PC-9 (cell line): Measurements from ENCODE around the gene INS. TPM values are rescaled to one million over a fixed set of nuclear protein-coding genes. Genes with fewer than 3 reads are reported as not detected.
A peak's percentile ranks its signal among the peaks of the same experiment; 100 is the strongest.

Experiments
- BruUV-seq: library from RNA; stranded (reverse); fragments of 400-500 nt; replicated peaks from 2 replicates; lab custom pipeline; 2021; lab: Mats Ljungman, UMichigan
- CTCF ChIA-PET: fragments of 300-600 bp; sonication (Branson Sonifier 250); formaldehyde crosslinking; loops from one replicate; lab custom pipeline; 2022; ENCODE audit warnings: antibody characterized with exemption; lab: Charles Lee
- POLR2A ChIA-PET: fragments of 300-600 bp; sonication (Branson Sonifier 250); formaldehyde crosslinking; loops from one replicate; lab custom pipeline; 2022; ENCODE audit warnings: antibody characterized with exemption; ENCODE audit not compliant: unreplicated experiment; lab: Charles Lee
- DNase-seq, 2 experiments: peaks; one replicate each; pipeline versions ENCODE4 v3.0.0 to v3.0.0-alpha.2; 2015 to 2022; ENCODE audit warnings: mixed read lengths in 1 of 2
- H2AFZ ChIP-seq: fragments of 200-600 bp; sonication (generic); 2 replicates; pipeline ENCODE4 v1.8.1; 2017; ENCODE audit warnings: antibody characterized with exemption
- H3F3A ChIP-seq: fragments of 200-600 bp; sonication (generic); 2 replicates; pipeline ENCODE4 v1.8.1; 2017; ENCODE audit warnings: antibody characterized with exemption, mild to moderate bottlenecking, low read depth; ENCODE audit not compliant: insufficient read depth
- H3K27ac ChIP-seq: fragments of 200-600 bp; sonication (generic); 2 replicates; pipeline ENCODE4 v1.6.1; 2016; ENCODE audit warnings: mixed run types
- H3K27me3 ChIP-seq: fragments of 200-600 bp; sonication (generic); 2 replicates; pipeline ENCODE4 v1.6.1; 2016; ENCODE audit warnings: low read depth, mixed run types; ENCODE audit not compliant: insufficient read depth
- H3K36me3 ChIP-seq: fragments of 200-600 bp; sonication (generic); 2 replicates; pipeline ENCODE4 v1.6.1; 2016; ENCODE audit warnings: low read depth, mixed run types
- H3K4me1 ChIP-seq: fragments of 200-600 bp; sonication (generic); replicated peaks from 2 replicates; pipeline ENCODE4 v1.6.1; 2016; ENCODE audit warnings: mixed run types; ENCODE audit not compliant: insufficient read depth
- H3K4me2 ChIP-seq: fragments of 200-600 bp; sonication (generic); 2 replicates; pipeline ENCODE4 v1.6.1; 2017; ENCODE audit warnings: mixed run types
- H3K4me3 ChIP-seq: fragments of 200-600 bp; sonication (generic); 2 replicates; pipeline ENCODE4 v1.6.1; 2016; ENCODE audit warnings: mixed run types
- H3K79me2 ChIP-seq: fragments of 200-600 bp; sonication (generic); 2 replicates; pipeline ENCODE4 v1.6.1; 2017; ENCODE audit warnings: low read depth, mixed run types
- H3K9me2 ChIP-seq: fragments of 200-600 bp; sonication (generic); 2 replicates; pipeline ENCODE4 v1.8.1; 2017; ENCODE audit warnings: mild to moderate bottlenecking; ENCODE audit not compliant: insufficient read depth
- H3K9me3 ChIP-seq: fragments of 200-600 bp; sonication (generic); 2 replicates; pipeline ENCODE4 v1.8.1; 2016; ENCODE audit warnings: low read depth; ENCODE audit not compliant: insufficient read depth
- H4K20me1 ChIP-seq: fragments of 200-600 bp; sonication (generic); 2 replicates; pipeline ENCODE4 v1.8.1; 2017; ENCODE audit not compliant: insufficient read depth
- EZH2 ChIP-seq: fragments of 200-600 bp; sonication (generic); IDR thresholded peaks from 2 replicates; pipeline ENCODE4 v1.8.0; 2017; ENCODE audit warnings: antibody characterized with exemption, low read depth
- intact Hi-C: fragments of 100-400 bp; cut with micrococcal nuclease; formaldehyde crosslinking; loops from one replicate; pipeline ENCODE4 v1.10.0; 2022; ENCODE audit not compliant: unreplicated experiment
- total RNA-seq: library from RNA; stranded (reverse); gene quantifications from 2 replicates; pipeline ENCODE4 v1.2.3, GENCODE V29; 2021
- TF ChIP-seq, protein P1 (sequence below): fragments of 200-600 bp; sonication (generic); conservative IDR thresholded peaks from 2 replicates; pipeline ENCODE4 v1.6.1; 2017; ENCODE audit warnings: mixed run types, antibody characterized with exemption, mild to moderate bottlenecking, moderate library complexity

INS gene
- total RNA-seq, 1 experiment from 2014 or later: not detected

DNA sequence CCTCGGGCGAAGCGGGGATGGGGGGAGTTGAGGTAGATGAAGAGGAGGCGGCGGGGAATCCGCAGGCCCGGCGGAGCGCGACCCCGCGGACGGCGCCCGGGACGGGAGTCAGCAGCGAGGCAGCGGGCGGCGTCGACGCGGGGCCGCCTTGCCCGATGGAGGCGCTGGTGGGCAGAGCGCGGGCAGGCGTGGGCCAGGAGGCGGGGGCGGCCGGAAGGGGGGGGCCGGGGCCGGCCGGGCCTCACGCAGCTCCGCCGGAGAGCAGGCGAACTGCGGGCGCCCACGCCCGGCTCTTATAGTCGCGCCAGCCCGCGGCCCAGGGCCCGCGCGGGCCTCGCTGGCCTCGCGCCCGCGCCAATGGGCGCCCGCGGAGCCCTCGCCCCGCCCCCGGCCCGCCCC lies 21.9 kb downstream of the INS start, which contains the start of gene IGF2:
Gene IGF2 (minus strand): TSS at position 267 of the 399 bp plus-strand sequence. CDS start 3,866 bp downstream, outside the sequence.
- ChIA-PET POLR2A (no interaction called here), CTCF (no interaction called here)
- Histone ChIP-seq H3K27me3 (peaks cover 7% of the 10 kb centered on the region), H4K20me1 (no peaks in the 10 kb centered on the region), H3K36me3 (no peaks in the 10 kb centered on the region), H3K9me2 (no peaks in the 10 kb centered on the region), H3K4me2 (peak within 1 kb of the TSS; percentile 59; the same call in 1 of the 2 replicates), H3K9me3 (no peaks in the 10 kb centered on the region), H3K4me1 (peaks cover 13% of the 10 kb centered on the region), H3K4me3 (no peak within 1 kb of the TSS), H2AFZ (no peak within 1 kb of the TSS), H3F3A (peaks cover 16% of the 10 kb centered on the region), H3K79me2 (no peaks in the 10 kb centered on the region), H3K27ac (no peak within 1 kb of the TSS)
- intact Hi-C loops: no loop called here
- BruUV-seq: no TSS peak
- no peak for DNase-seq
- TF ChIP-seq, protein P1, sequence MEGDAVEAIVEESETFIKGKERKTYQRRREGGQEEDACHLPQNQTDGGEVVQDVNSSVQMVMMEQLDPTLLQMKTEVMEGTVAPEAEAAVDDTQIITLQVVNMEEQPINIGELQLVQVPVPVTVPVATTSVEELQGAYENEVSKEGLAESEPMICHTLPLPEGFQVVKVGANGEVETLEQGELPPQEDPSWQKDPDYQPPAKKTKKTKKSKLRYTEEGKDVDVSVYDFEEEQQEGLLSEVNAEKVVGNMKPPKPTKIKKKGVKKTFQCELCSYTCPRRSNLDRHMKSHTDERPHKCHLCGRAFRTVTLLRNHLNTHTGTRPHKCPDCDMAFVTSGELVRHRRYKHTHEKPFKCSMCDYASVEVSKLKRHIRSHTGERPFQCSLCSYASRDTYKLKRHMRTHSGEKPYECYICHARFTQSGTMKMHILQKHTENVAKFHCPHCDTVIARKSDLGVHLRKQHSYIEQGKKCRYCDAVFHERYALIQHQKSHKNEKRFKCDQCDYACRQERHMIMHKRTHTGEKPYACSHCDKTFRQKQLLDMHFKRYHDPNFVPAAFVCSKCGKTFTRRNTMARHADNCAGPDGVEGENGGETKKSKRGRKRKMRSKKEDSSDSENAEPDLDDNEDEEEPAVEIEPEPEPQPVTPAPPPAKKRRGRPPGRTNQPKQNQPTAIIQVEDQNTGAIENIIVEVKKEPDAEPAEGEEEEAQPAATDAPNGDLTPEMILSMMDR: no peak
- no peak for TF ChIP-seq EZH2

DNA sequence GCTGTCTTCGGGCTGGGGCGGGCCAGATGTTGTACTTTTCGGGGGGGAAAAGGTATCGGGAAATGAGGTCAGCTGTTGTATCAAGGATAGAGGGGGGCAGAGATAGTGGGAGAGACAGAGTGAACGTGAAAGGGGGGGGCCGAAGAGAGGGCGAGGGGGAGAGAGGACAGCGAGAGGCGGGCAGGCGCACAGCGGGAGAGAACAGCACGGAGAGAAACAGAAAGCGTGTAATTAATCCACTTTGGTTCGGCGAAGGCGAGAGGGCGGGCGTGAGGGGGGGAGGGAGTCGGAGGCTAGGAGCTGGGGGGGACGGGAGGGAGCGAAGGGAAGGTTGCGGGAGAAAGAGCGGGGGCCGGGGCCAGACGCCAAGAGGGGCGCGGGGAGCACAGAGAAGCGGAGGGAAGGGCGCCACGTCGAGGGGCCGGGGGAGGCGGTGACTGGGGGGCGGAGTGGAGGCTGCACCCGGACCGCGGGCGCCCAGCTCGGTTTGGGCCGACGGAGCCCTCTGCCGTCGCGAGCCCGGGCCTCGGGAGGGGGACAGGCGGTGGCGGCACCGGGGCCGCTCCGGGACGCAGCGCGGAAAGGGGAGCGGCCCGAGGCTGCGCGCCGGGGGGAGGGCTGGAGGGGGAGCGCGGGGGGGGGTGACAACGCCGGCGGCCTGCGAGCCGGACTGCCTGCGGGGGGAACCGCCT lies 22.4 kb downstream of the INS start:
- no peak for DNase-seq
- no TSS peak for BruUV-seq
- Histone ChIP-seq H3K4me3 (no peak overlapping the region), H3K79me2 (no peaks in the 10 kb centered on the region), H3K27me3 (peaks cover 10% of the 10 kb centered on the region), H3F3A (peaks cover 16% of the 10 kb centered on the region), H3K36me3 (no peaks in the 10 kb centered on the region), H3K4me2 (peak overlapping the region; percentile 59; the same call in 1 of the 2 replicates), H3K9me3 (no peaks in the 10 kb centered on the region), H3K27ac (no peak overlapping the region), H3K9me2 (no peaks in the 10 kb centered on the region), H4K20me1 (no peaks in the 10 kb centered on the region), H2AFZ (no peak overlapping the region), H3K4me1 (peaks cover 13% of the 10 kb centered on the region)
- TF ChIP-seq EZH2: no peak
- TF ChIP-seq, protein P1: no peak
- CTCF ChIA-PET: no interaction called here
- intact Hi-C loops: no loop called here
- POLR2A ChIA-PET: no interaction called here

DNA sequence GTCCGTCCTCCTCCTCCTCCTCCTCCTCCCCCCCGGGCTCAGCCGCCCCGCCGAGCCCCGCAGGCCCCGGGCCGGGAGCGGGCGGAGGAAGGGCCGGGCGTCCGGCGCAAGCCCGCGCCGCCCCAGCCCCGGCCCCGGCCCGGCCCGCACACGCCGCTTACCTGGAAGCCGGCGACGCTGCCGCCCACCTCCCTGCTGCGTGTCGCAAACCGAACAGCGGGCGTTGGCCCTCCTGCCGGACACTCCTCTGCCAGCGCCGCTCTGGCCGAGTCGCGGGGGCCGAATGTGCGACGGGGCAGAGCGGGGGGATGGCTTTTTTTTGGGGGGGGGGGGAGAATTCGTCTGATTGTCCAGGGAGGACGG lies 23.0 kb downstream of the INS start:
- H3K79me2 ChIP-seq: no peaks in the 10 kb centered on the region
- no peak overlapping the region for H3K4me3 ChIP-seq
- H2AFZ ChIP-seq: no peak overlapping the region
- intact Hi-C loops: no loop called here
- H3K27me3 ChIP-seq: peaks cover 14% of the 10 kb centered on the region
- no peaks in the 10 kb centered on the region for H4K20me1 ChIP-seq
- peak overlapping the region; percentile 59 for H3K4me2 ChIP-seq
- BruUV-seq: no TSS peak
- peaks cover 16% of the 10 kb centered on the region for H3F3A ChIP-seq
- TF ChIP-seq, protein P1: no peak
- no peak for TF ChIP-seq EZH2
- H3K27ac ChIP-seq: no peak overlapping the region
- H3K9me2 ChIP-seq: no peaks in the 10 kb centered on the region
- no peaks in the 10 kb centered on the region for H3K36me3 ChIP-seq
- no peaks in the 10 kb centered on the region for H3K9me3 ChIP-seq
- ChIA-PET POLR2A (no interaction called here), CTCF (no interaction called here)
- DNase-seq: no peak
- H3K4me1 ChIP-seq: peaks cover 13% of the 10 kb centered on the region
